K562 (cell line): ENCODE measurements around the gene NEB. TPM values are rescaled to one million over a fixed set of nuclear protein-coding genes. Genes with fewer than 3 reads are reported as not detected.

Experiments used
- CBX5 ChIP-seq: IDR thresholded peaks from 2 replicates; pipeline ENCODE4 v1.6.1; 2014; ENCODE audit warnings: low read depth, borderline replicate concordance
- NKRF ChIP-seq: fragments of 450-650 bp; IDR thresholded peaks from 2 replicates; pipeline ENCODE4 v1.6.1; 2016; ENCODE audit warnings: borderline replicate concordance
- TCF3 ChIP-seq: sonication (generic); formaldehyde crosslinking; IDR thresholded peaks from 2 replicates; pipeline ENCODE4 v1.4.0; 2020; ENCODE audit warnings: mild to moderate bottlenecking, missing genetic modification reagents
- THRB ChIP-seq: fragments of 450-650 bp; formaldehyde crosslinking; conservative IDR thresholded peaks from 2 replicates; pipeline ENCODE4 v1.4.0; 2022; ENCODE audit warnings: mild to moderate bottlenecking, missing genetic modification characterization
- ZNF133 ChIP-seq: fragments of 250-450 bp; sonication (Bioruptor Pico); IDR thresholded peaks from 2 replicates; pipeline ENCODE4 v1.4.0; 2020; ENCODE audit warnings: mild to moderate bottlenecking
- ZNF24 ChIP-seq: fragments of 450-650 bp; IDR thresholded peaks from 2 replicates; pipeline ENCODE4 v1.6.1; 2016
- polyA plus RNA-seq, 8 experiments: library from polyadenylated mRNA; depleted of rRNA in 4 of 8; stranded (reverse) in 5 of 8; unstranded in 3 of 8; fragments of >200 nt; fragmentation: Nextera tagmentation in 2 of 8; fragmentation: Illumina TruSeq in 1 of 8; extraction: Ambion mirVana in 2 of 8; extraction: Trizol in 1 of 8; gene quantifications; 2 replicates each; pipeline versions ENCODE4 v1.2.1 to v1.2.3, GENCODE V29; 2011 to 2014; ENCODE audit warnings: inconsistent platforms in 1 of 8, missing spikeins in 1 of 8
- total RNA-seq, 7 experiments: library from RNA; depleted of rRNA in 6 of 7; stranded (reverse); fragments of >200 nt in 6 of 7; fragmentation: Illumina TruSeq in 2 of 7; extraction: Trizol in 2 of 7; gene quantifications; 2 replicates each; pipeline versions ENCODE4 v1.2.1 to v1.2.3, GENCODE V29; 2011 to 2021; ENCODE audit warnings: low replicate concordance in 1 of 7
- TF ChIP-seq, protein P1 (sequence below): fragments of 250-450 bp; sonication (Bioruptor Pico); IDR thresholded peaks from 2 replicates; pipeline ENCODE4 v1.5.0; 2020; ENCODE audit warnings: mild to moderate bottlenecking, borderline replicate concordance
- TF ChIP-seq, protein P2 (sequence below): fragments of 250-450 bp; sonication (Bioruptor Pico); IDR thresholded peaks from 2 replicates; pipeline ENCODE4 v1.4.0; 2020; ENCODE audit warnings: mild to moderate bottlenecking, moderate library complexity
- TF ChIP-seq, protein P3 (sequence below): sonication (generic); formaldehyde crosslinking; IDR thresholded peaks from 2 replicates; pipeline ENCODE4 v1.8.1; 2023; ENCODE audit warnings: mild to moderate bottlenecking, missing genetic modification reagents

NEB gene
- total and polyA plus RNA-seq, 9 of the 15 experiments (the other 6 are each of a cell fraction or from before 2014, with no cell fraction given): 1.7 to 3.8 (median 2.9) TPM

- TF ChIP-seq CBX5: no peak
- TF ChIP-seq ZNF133: no peak
- TF ChIP-seq NKRF: no peak
- TF ChIP-seq THRB (CRISPR knock-in tag): no peak
- TF ChIP-seq, protein P1, sequence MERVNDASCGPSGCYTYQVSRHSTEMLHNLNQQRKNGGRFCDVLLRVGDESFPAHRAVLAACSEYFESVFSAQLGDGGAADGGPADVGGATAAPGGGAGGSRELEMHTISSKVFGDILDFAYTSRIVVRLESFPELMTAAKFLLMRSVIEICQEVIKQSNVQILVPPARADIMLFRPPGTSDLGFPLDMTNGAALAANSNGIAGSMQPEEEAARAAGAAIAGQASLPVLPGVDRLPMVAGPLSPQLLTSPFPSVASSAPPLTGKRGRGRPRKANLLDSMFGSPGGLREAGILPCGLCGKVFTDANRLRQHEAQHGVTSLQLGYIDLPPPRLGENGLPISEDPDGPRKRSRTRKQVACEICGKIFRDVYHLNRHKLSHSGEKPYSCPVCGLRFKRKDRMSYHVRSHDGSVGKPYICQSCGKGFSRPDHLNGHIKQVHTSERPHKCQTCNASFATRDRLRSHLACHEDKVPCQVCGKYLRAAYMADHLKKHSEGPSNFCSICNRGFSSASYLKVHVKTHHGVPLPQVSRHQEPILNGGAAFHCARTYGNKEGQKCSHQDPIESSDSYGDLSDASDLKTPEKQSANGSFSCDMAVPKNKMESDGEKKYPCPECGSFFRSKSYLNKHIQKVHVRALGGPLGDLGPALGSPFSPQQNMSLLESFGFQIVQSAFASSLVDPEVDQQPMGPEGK: no peak
- TF ChIP-seq, protein P2, sequence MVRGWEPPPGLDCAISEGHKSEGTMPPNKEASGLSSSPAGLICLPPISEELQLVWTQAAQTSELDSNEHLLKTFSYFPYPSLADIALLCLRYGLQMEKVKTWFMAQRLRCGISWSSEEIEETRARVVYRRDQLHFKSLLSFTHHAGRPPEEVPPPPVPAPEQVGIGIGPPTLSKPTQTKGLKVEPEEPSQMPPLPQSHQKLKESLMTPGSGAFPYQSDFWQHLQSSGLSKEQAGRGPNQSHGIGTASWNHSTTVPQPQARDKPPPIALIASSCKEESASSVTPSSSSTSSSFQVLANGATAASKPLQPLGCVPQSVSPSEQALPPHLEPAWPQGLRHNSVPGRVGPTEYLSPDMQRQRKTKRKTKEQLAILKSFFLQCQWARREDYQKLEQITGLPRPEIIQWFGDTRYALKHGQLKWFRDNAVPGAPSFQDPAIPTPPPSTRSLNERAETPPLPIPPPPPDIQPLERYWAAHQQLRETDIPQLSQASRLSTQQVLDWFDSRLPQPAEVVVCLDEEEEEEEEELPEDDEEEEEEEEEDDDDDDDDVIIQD (CRISPR knock-in tag): no peak
- peak; percentile 96 for TF ChIP-seq TCF3 (CRISPR knock-in tag)
- TF ChIP-seq ZNF24: no peak
- TF ChIP-seq, protein P3, sequence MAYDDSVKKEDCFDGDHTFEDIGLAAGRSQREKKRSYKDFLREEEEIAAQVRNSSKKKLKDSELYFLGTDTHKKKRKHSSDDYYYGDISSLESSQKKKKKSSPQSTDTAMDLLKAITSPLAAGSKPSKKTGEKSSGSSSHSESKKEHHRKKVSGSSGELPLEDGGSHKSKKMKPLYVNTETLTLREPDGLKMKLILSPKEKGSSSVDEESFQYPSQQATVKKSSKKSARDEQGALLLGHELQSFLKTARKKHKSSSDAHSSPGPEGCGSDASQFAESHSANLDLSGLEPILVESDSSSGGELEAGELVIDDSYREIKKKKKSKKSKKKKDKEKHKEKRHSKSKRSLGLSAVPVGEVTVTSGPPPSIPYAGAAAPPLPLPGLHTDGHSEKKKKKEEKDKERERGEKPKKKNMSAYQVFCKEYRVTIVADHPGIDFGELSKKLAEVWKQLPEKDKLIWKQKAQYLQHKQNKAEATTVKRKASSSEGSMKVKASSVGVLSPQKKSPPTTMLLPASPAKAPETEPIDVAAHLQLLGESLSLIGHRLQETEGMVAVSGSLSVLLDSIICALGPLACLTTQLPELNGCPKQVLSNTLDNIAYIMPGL (CRISPR knock-in tag): no peak
Measured at GRCh38 chr2:151782378-151783132, 48.3 kb upstream of the NEB start (continued).
